Measurements from ENCODE around the gene TMC3. TPM values are rescaled to one million over a fixed set of nuclear protein-coding genes. Genes with fewer than 3 reads are reported as not detected.

The TMC3 gene
- polyA plus RNA-seq, 1 donor (not counting 4 experiments of a cell fraction or from before 2014, with no cell fraction given), result not detected

- Histone ChIP-seq H2AFZ (ENCODE audit: control insufficient read depth, low read length) (no peak overlapping the region), H3K9ac (ENCODE audit: control insufficient read depth, extremely low read depth, insufficient read depth, low read length) (no peak overlapping the region), H3K27ac (ENCODE audit: control insufficient read depth, insufficient read depth, low read length) (no peak overlapping the region), H3K36me3 (ENCODE audit: control insufficient read depth in 2 of 2, extremely low read depth in 1 of 2, insufficient read depth in 2 of 2, low read length in 2 of 2) (no peaks in the 10 kb centered on the region), H3K9me3 (ENCODE audit: control insufficient read depth, low read depth, low read length) (no peaks in the 10 kb centered on the region), H4K20me1 (ENCODE audit: control insufficient read depth, extremely low read depth, insufficient read depth, low read length) (no peaks in the 10 kb centered on the region), H3K79me2 (ENCODE audit: control insufficient read depth, insufficient read depth, low read length) (no peaks in the 10 kb centered on the region), H3K9me1 (ENCODE audit: control insufficient read depth, extremely low read depth, insufficient read depth, low read length) (no peaks in the 10 kb centered on the region), H3K4me1 (ENCODE audit: control insufficient read depth, extremely low read depth, insufficient read depth, low read length) (no peaks in the 10 kb centered on the region), H3K4me2 (ENCODE audit: control insufficient read depth, extremely low read depth, insufficient read depth, low read depth, low read length) (no peak overlapping the region), H3K4me3 (ENCODE audit: control insufficient read depth in 2 of 3, extremely low read depth in 1 of 3, insufficient read depth in 2 of 3, low read depth in 1 of 3, low read length in 3 of 3) (no peak overlapping the region), H3K27me3 (ENCODE audit: control insufficient read depth, extremely low read depth, insufficient read depth, low read length) (peaks cover 6% of the 10 kb centered on the region)
- FAIRE-seq (no peak), DNase-seq (ENCODE audit: low read depth, low spot score) (no peak)
- no peak for TF ChIP-seq EZH2 (IDR thresholded peaks at IDR 0.05; ENCODE audit: low read length)
- TF ChIP-seq, protein P1, sequence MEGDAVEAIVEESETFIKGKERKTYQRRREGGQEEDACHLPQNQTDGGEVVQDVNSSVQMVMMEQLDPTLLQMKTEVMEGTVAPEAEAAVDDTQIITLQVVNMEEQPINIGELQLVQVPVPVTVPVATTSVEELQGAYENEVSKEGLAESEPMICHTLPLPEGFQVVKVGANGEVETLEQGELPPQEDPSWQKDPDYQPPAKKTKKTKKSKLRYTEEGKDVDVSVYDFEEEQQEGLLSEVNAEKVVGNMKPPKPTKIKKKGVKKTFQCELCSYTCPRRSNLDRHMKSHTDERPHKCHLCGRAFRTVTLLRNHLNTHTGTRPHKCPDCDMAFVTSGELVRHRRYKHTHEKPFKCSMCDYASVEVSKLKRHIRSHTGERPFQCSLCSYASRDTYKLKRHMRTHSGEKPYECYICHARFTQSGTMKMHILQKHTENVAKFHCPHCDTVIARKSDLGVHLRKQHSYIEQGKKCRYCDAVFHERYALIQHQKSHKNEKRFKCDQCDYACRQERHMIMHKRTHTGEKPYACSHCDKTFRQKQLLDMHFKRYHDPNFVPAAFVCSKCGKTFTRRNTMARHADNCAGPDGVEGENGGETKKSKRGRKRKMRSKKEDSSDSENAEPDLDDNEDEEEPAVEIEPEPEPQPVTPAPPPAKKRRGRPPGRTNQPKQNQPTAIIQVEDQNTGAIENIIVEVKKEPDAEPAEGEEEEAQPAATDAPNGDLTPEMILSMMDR (optimal IDR thresholded peaks at IDR 0.05 in 1 of 3, IDR thresholded peaks at IDR 0.05 in 1 of 3, conservative IDR thresholded peaks at IDR 0.05 in 1 of 3; ENCODE audit: extremely low read depth in 1 of 3, insufficient read depth in 2 of 3, low read length in 3 of 3), result no peak
- dilution Hi-C loops (cut with MboI; ENCODE audit: extremely low pct_ligation_motif_present, low sequenced_read_pairs), result no loop called here
Observed at GRCh38 chr15:81407176-81407575, 33.2 kb upstream of the TMC3 start.

GRCh38 chr15:81400640-81401236, 26.7 kb upstream of the TMC3 start:
- H3K9ac ChIP-seq (ENCODE audit: control insufficient read depth, extremely low read depth, insufficient read depth, low read length), result no peak overlapping the region
- no peaks in the 10 kb centered on the region for H3K9me3 ChIP-seq (ENCODE audit: control insufficient read depth, low read depth, low read length)
- H3K27ac ChIP-seq (ENCODE audit: control insufficient read depth, insufficient read depth, low read length), result no peak overlapping the region
- peak; percentile 43 for FAIRE-seq
- H3K4me3 ChIP-seq (ENCODE audit: control insufficient read depth in 2 of 3, extremely low read depth in 1 of 3, insufficient read depth in 2 of 3, low read depth in 1 of 3, low read length in 3 of 3), result no peak overlapping the region
- no peak overlapping the region for H3K4me2 ChIP-seq (ENCODE audit: control insufficient read depth, extremely low read depth, insufficient read depth, low read depth, low read length)
- no peaks in the 10 kb centered on the region for H3K4me1 ChIP-seq (ENCODE audit: control insufficient read depth, extremely low read depth, insufficient read depth, low read length)
- DNase-seq (ENCODE audit: low read depth, low spot score), result no peak
- H4K20me1 ChIP-seq (ENCODE audit: control insufficient read depth, extremely low read depth, insufficient read depth, low read length), result no peaks in the 10 kb centered on the region
- H3K79me2 ChIP-seq (ENCODE audit: control insufficient read depth, insufficient read depth, low read length), result no peaks in the 10 kb centered on the region
- no peak overlapping the region for H2AFZ ChIP-seq (ENCODE audit: control insufficient read depth, low read length)
- dilution Hi-C loops (cut with MboI; ENCODE audit: extremely low pct_ligation_motif_present, low sequenced_read_pairs), result no loop called here
- TF ChIP-seq EZH2 (IDR thresholded peaks at IDR 0.05; ENCODE audit: low read length), result no peak
- TF ChIP-seq, protein P1 (optimal IDR thresholded peaks at IDR 0.05 in 1 of 3, IDR thresholded peaks at IDR 0.05 in 1 of 3, conservative IDR thresholded peaks at IDR 0.05 in 1 of 3; ENCODE audit: extremely low read depth in 1 of 3, insufficient read depth in 2 of 3, low read length in 3 of 3), result peak; percentile 40 to 69 (median 66)
- no peaks in the 10 kb centered on the region for H3K36me3 ChIP-seq (ENCODE audit: control insufficient read depth in 2 of 2, extremely low read depth in 1 of 2, insufficient read depth in 2 of 2, low read length in 2 of 2)
- H3K9me1 ChIP-seq (ENCODE audit: control insufficient read depth, extremely low read depth, insufficient read depth, low read length), result no peaks in the 10 kb centered on the region
- no peaks in the 10 kb centered on the region for H3K27me3 ChIP-seq (ENCODE audit: control insufficient read depth, extremely low read depth, insufficient read depth, low read length)

All from keratinocyte (primary cell).